GM19455 (cell line): ENCODE results near the gene ZNF750.

Experiments used
- ATAC-seq: cut with Tn5 transposase; IDR thresholded peaks from one replicate; pipeline ENCODE4 v1.9.1; 2021; ENCODE audit not compliant: unreplicated experiment

Gene ZNF750

GRCh38 chr17:82836823-82837357 lies 2.9 kb downstream of the ZNF750 start:
- ATAC-seq: no peak

GRCh38 chr17:82835766-82836512 lies 3.9 kb downstream of the ZNF750 start:
- no peak for ATAC-seq

- ATAC-seq: no peak
Measured at GRCh38 chr17:82835122-82835521, 4.7 kb downstream of the ZNF750 start.

- ATAC-seq: no peak
Measured at GRCh38 chr17:82832881-82833475, 6.8 kb downstream of the ZNF750 start.

- ATAC-seq: no peak
Measured at GRCh38 chr17:82832411-82832810, 7.4 kb downstream of the ZNF750 start.

GRCh38 chr17:82831818-82832200 lies 8.0 kb downstream of the ZNF750 start:
- ATAC-seq: no peak

GRCh38 chr17:82831041-82831817 lies 8.6 kb downstream of the ZNF750 start:
- ATAC-seq: no peak

- no peak for ATAC-seq
Measured at GRCh38 chr17:82830249-82830661, 9.6 kb downstream of the ZNF750 start.

GRCh38 chr17:82828875-82829487 lies 10.8 kb downstream of the ZNF750 start:
- no peak for ATAC-seq

- no peak for ATAC-seq
Measured at GRCh38 chr17:82826956-82827355, 12.9 kb downstream of the ZNF750 start.

GRCh38 chr17:82826211-82826610 lies 13.6 kb downstream of the ZNF750 start:
- no peak for ATAC-seq

GRCh38 chr17:82825540-82826124 lies 14.2 kb downstream of the ZNF750 start:
- no peak for ATAC-seq

GRCh38 chr17:82823004-82823403 lies 16.8 kb downstream of the ZNF750 start:
- no peak for ATAC-seq

GRCh38 chr17:82822281-82822680 lies 17.5 kb downstream of the ZNF750 start:
- no peak for ATAC-seq

GRCh38 chr17:82821554-82821953 lies 18.3 kb downstream of the ZNF750 start:
- no peak for ATAC-seq

GRCh38 chr17:82820278-82821251 lies 19.3 kb downstream of the ZNF750 start:
- no peak for ATAC-seq

- ATAC-seq: no peak
Measured at GRCh38 chr17:82817947-82818346, 21.9 kb downstream of the ZNF750 start.

- ATAC-seq: no peak
Measured at GRCh38 chr17:82816358-82816757, 23.5 kb downstream of the ZNF750 start.

- ATAC-seq: no peak
Measured at GRCh38 chr17:82815790-82816305, 24.0 kb downstream of the ZNF750 start.

- no peak for ATAC-seq
Measured at GRCh38 chr17:82815354-82815753, 24.5 kb downstream of the ZNF750 start.
